HG03025 (cell line): ENCODE measurements around the gene POU2F3.

Experiments used
- ATAC-seq: cut with Tn5 transposase; IDR thresholded peaks from one replicate; pipeline ENCODE4 v1.9.1; 2021; ENCODE audit warnings: mild to moderate bottlenecking, moderate library complexity; ENCODE audit not compliant: unreplicated experiment, low FRiP score

Gene POU2F3

DNA sequence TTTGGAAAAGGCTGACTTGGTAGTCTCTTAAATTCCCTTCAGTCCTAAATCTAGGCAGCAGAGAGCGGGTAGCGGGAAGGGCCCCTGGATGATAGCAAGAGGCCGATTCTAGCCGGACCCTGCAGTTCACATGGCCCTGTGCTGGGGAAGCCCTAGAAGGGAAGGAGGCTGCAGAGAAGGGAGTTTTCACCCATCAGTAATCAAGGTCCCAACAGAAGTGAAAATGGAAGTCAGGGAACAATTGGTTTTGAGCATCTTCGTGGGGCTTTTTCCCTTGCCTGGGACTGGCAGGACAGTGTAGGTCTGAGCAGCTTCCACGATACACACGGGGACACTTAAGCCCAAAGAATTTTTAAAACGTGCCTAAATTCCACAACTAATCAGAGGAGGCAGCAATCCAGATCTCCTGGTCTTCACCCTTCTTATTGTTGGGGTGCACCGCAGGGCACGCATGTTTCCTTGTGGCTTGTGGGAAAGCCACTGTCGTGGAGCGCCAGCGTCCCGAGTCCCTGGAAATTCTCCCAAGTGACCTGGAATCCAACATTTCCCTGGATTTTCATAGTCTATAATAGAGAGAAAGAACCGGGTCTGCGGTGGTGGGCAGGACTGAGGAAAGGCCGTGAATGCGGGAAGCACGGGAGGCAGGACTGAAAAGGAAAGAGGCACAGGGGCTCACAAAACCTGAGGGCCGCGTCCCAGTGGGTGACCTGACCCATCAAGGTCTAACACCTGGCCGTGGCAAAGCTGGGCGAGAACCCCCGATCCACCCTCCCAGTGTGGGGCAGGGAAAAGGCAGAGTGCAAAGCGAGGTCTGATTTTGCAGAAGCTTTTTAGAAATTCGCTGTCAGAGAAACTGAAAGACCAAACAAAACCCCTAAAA is 30.0 kb upstream of the POU2F3 start:
- no peak for ATAC-seq

- ATAC-seq = no peak
Measured at GRCh38 chr11:120210626-120211521, 29.1 kb upstream of the POU2F3 start, which contains the start of gene OAF. OAF (plus strand) TSS chr11:120211032; CDS start chr11:120211280, 248 bp downstream.

- ATAC-seq = no peak
Measured at GRCh38 chr11:120211522-120212258, 28.2 kb upstream of the POU2F3 start.

DNA sequence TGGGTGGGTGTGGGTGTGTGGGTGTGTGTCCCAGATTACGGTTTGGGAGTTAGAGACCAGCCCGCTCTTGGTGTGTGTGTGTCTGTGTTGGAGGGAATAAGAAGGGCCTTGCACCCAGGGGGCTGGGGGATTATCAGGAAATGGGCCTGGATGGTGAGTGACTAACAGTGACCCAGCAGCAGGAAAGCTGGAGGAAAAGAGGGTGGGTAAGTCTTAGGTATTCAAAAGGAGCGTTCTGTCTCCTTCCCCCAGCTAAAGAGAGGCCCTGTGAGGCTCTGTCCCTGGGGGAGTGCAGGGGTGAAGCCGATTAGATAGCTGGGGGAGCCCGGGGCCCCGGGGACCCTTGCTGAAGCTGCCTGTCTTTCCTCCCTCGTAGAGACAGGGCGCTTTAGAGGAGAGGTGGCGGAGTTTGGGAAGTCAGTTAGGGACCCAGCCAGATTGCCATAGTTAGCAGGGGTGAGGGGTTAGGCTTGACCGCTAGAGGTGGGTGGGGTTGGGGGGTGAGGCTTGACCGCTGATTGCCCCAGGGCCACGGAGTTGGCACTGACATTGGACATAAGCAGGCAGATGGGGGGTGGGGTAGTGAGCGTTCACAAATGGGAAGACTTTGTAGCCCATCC is 27.6 kb upstream of the POU2F3 start:
- ATAC-seq = no peak

GRCh38 chr11:120212926-120213325 is 27.0 kb upstream of the POU2F3 start:
- ATAC-seq = no peak

DNA sequence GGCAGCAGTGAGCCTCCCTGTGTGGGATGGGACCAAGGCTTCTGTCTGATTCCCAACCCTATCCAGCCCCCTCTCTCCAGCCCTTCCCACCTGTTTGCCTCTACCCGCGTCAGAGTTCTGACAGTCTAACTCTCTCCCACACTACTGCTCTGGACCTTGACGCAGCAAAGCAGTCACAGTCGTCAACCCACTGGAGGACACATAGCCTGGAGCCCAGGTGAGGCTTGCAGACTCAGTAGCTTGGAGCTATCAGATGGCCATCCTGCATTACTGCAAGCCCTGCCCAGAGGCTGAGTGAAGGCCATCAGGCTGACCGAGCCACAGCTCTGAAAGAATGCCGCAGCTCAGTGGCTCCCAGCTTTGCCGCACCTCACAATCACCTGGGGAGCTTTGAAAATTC is 25.4 kb upstream of the POU2F3 start:
- no peak for ATAC-seq

GRCh38 chr11:120215634-120216033 is 24.3 kb upstream of the POU2F3 start:
- ATAC-seq = no peak

DNA sequence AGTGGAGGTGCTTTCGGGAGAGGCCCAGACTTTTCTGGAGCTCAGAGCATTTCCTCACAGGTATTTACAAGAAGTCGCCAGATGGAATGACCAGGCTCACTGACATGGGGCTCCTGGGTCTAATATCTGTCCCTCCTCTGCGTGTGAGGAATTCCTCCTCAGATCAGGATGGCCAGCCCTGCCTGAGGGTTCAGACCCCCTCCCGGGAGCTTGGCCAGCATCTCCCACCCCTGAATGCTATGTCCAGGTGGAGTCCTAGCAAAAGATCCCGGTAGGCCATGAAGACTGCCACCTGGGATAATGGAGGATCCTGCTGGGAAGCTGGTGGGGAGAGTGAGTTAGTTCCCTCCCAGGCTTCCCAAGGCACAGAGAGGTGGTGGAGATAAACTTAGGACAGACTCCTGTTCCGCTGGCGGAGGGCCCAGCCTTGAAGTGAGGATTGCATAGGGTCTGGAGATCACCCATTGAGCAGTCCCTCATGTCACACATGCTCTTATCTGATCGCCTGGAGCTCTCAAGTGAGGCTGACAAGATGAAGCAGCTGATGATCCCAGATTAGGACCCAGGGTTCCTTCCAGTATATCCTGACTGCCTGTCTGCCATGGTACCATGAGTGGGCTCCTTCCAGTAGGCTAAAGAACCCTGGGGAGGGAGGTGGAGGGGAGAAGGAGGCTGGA is 23.4 kb upstream of the POU2F3 start:
- ATAC-seq = no peak

GRCh38 chr11:120217526-120217925 is 22.4 kb upstream of the POU2F3 start:
- ATAC-seq = no peak

GRCh38 chr11:120217941-120218694 is 21.8 kb upstream of the POU2F3 start:
- no peak for ATAC-seq

- no peak for ATAC-seq
Measured at GRCh38 chr11:120218695-120219033, 21.3 kb upstream of the POU2F3 start.

- ATAC-seq = no peak
Measured at GRCh38 chr11:120219232-120219937, 20.6 kb upstream of the POU2F3 start.

- ATAC-seq = no peak
Measured at GRCh38 chr11:120219938-120220746, 19.8 kb upstream of the POU2F3 start.

DNA sequence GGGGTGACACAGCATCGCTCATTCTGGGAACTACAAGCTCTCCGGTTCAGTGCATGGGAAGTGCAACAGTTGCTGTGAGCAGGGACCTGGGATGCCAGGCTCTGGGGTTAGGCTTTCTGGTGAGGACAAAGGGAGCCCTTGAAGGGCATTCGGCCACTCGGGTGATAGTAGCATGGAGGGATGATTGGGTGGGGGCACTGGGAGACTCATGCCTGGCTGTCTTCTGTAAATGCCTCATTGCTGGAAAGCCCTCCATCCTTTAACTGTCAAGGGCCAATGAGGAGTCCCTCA is 19.2 kb upstream of the POU2F3 start:
- no peak for ATAC-seq

DNA sequence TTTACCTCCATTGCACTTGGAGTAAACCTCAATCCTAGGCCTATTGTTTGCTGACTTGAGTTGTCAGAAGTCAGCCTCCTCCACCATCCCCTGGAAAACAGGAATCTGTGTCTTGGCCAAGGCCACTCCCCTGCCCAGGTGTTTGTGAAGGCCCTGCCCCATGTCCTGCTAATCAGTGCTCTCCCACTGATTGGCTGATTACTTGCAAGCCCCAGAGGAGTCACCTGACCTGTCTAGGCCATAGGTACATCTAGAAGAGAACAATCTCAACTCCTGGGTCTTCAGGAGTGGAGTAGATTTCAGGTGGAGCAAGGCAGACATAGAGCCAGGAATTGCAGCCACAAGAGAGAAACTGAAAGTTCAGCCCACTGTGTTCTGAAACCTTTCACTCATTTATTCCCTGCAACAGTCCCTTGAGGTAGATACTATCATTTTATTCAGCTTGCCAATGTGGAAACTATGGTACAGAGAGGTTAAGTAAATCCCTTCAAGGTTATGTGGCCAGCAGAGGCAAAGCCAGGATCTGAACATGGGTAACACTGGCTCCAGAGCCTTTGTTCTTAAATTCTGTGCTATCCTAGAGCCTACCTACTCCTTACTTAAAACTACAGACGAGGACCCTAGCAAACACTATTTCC is 18.7 kb upstream of the POU2F3 start:
- ATAC-seq = no peak

DNA sequence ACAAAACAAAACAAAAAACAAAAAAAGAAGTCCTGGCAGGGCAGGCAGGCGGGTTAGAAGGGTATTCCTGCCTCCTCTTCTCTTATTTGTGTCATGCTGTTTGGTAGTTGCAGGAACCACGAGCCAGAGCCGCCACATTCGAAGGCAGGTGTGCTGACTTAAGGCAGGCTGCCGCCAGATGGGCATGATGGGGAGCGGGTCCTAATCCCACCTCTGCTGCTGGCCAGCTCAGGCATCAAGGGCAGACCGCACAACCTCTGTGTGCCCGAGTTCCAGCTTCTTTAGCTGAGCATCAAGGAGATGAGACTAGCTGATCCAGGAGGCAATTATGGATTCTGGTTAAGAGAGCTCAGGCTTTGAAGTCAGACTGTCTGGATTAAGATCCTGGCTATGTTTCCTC is 17.0 kb upstream of the POU2F3 start:
- no peak for ATAC-seq

DNA sequence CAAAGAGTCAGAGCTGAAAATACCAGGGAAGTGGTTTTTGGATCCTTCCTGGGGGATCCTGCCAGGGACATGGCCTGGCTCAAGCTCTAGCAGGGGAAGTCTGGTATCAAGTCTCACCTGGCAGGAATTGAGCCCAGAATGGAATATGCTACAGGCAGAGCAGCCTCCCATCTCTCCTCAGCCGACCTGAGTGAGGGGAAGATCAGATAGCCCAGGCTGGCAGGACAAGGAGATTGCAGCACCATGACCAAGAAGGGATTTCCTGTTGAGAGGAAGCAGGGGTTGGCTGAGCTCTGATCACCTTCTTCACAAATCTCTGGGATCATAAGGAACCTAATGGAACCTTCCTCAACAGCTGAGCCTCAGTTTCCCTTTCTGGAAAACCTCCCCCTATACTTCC is 16.1 kb upstream of the POU2F3 start:
- no peak for ATAC-seq
